ENCODE results near the gene RAPGEF6.

DNA sequence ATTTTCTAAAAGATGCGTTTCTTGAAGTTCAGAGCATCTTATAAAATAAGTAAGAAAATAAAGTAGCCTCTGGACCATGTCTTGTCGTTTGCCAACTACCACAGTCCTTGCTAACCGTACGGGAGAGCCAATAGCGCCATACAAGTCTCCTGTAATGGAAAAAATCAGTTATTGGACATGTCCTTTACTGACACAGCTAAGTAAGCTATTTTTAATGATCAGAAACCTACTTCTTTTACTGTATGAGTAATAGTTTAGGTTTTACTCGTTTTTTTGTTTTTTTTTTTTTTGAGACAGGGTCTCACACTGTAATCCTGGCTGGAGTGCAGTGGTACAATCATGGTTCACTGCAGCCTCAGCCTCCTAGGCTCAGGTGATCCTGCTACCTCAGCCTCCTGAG is 37.7 kb upstream of the RAPGEF6 start:
- TF ChIP-seq, protein P1, sequence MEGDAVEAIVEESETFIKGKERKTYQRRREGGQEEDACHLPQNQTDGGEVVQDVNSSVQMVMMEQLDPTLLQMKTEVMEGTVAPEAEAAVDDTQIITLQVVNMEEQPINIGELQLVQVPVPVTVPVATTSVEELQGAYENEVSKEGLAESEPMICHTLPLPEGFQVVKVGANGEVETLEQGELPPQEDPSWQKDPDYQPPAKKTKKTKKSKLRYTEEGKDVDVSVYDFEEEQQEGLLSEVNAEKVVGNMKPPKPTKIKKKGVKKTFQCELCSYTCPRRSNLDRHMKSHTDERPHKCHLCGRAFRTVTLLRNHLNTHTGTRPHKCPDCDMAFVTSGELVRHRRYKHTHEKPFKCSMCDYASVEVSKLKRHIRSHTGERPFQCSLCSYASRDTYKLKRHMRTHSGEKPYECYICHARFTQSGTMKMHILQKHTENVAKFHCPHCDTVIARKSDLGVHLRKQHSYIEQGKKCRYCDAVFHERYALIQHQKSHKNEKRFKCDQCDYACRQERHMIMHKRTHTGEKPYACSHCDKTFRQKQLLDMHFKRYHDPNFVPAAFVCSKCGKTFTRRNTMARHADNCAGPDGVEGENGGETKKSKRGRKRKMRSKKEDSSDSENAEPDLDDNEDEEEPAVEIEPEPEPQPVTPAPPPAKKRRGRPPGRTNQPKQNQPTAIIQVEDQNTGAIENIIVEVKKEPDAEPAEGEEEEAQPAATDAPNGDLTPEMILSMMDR (IDR thresholded peaks at IDR 0.05), result no peak
- TF ChIP-seq POLR2A (IDR thresholded peaks at IDR 0.05), result no peak
